OCI-LY1 (cell line): ENCODE results near the gene NIFK.

Source experiments
- H2AFZ ChIP-seq: fragments of 200-600 bp; sonication (generic), shearing (Covaris generic); 2 replicates; pipeline ENCODE4 v1.6.0; 2014; ENCODE audit warnings: antibody characterized with exemption, mild to moderate bottlenecking, low read length
- H3F3A ChIP-seq: fragments of 200-600 bp; sonication (generic), shearing (Covaris generic); 2 replicates; pipeline ENCODE4 v1.6.0; 2014; ENCODE audit warnings: mild to moderate bottlenecking, antibody characterized with exemption, low read length, moderate library complexity; ENCODE audit not compliant: insufficient read depth
- H3K27ac ChIP-seq: fragments of 200-600 bp; sonication (generic); 2 replicates; pipeline ENCODE4 v1.5.1; 2014; ENCODE audit warnings: low read length, mixed run types, mild to moderate bottlenecking, low read depth; ENCODE audit not compliant: poor library complexity, severe bottlenecking
- H3K27me3 ChIP-seq: fragments of 200-600 bp; sonication (generic); 2 replicates; pipeline ENCODE4 v1.6.0; 2014; ENCODE audit warnings: antibody characterized with exemption, mild to moderate bottlenecking, low read length, moderate library complexity; ENCODE audit not compliant: insufficient read depth
- H3K36me3 ChIP-seq: fragments of 200-600 bp; sonication (generic); 2 replicates; pipeline ENCODE4 v1.6.1; 2014; ENCODE audit warnings: mild to moderate bottlenecking, antibody characterized with exemption, low read length, moderate library complexity, mixed read lengths; ENCODE audit not compliant: insufficient read depth
- H3K4me1 ChIP-seq: fragments of 200-600 bp; sonication (generic); 2 replicates; pipeline ENCODE4 v1.5.1; 2014; ENCODE audit warnings: mild to moderate bottlenecking, low read length, moderate library complexity; ENCODE audit not compliant: insufficient read depth, severe bottlenecking
- H3K4me2 ChIP-seq: fragments of 200-600 bp; sonication (generic), shearing (Covaris generic); 2 replicates; pipeline ENCODE4 v1.6.1; 2014; ENCODE audit warnings: low read length
- H3K4me3 ChIP-seq: fragments of 200-600 bp; sonication (generic); 2 replicates; pipeline ENCODE4 v1.5.1; 2014; ENCODE audit warnings: low read length, low read depth, mild to moderate bottlenecking, mixed read lengths; ENCODE audit not compliant: poor library complexity, severe bottlenecking
- H3K79me2 ChIP-seq: fragments of 200-600 bp; shearing (Covaris generic); 2 replicates; pipeline ENCODE4 v1.6.1; 2016; ENCODE audit warnings: mixed run types, low read length, mixed read lengths; ENCODE audit not compliant: insufficient read depth
- H3K9ac ChIP-seq: fragments of 200-600 bp; sonication (generic), shearing (Covaris generic); 2 replicates; pipeline ENCODE4 v1.6.1; 2014; ENCODE audit warnings: mild to moderate bottlenecking, low read length, mixed read lengths
- H3K9me2 ChIP-seq: fragments of 200-600 bp; sonication (generic), shearing (Covaris generic); 2 replicates; pipeline ENCODE4 v1.6.1; 2014; ENCODE audit warnings: low read depth, mild to moderate bottlenecking, low read length, mixed read lengths
- H3K9me3 ChIP-seq: fragments of 200-600 bp; shearing (Covaris generic); 2 replicates; pipeline ENCODE4 v1.6.1; 2014; ENCODE audit warnings: low read length, mixed read lengths
- H4K20me1 ChIP-seq: fragments of 200-600 bp; sonication (generic), shearing (Covaris generic); 2 replicates; pipeline ENCODE4 v1.6.0; 2016; ENCODE audit warnings: mild to moderate bottlenecking, low read length; ENCODE audit not compliant: insufficient read depth
- EZH2 ChIP-seq: fragments of 200-600 bp; sonication (generic), shearing (Covaris generic); IDR thresholded peaks from 2 replicates; pipeline ENCODE4 v1.8.0; 2017; ENCODE audit warnings: borderline replicate concordance, mixed run types, mild to moderate bottlenecking, antibody characterized with exemption, low read length, moderate library complexity, mixed read lengths
- TF ChIP-seq, protein P1 (sequence below): fragments of 200-600 bp; sonication (generic), shearing (Covaris generic); IDR thresholded peaks from 2 replicates; pipeline ENCODE4 v1.5.1; 2017; ENCODE audit warnings: mild to moderate bottlenecking, antibody characterized with exemption, low read length, moderate library complexity, mixed read lengths

NIFK gene

DNA sequence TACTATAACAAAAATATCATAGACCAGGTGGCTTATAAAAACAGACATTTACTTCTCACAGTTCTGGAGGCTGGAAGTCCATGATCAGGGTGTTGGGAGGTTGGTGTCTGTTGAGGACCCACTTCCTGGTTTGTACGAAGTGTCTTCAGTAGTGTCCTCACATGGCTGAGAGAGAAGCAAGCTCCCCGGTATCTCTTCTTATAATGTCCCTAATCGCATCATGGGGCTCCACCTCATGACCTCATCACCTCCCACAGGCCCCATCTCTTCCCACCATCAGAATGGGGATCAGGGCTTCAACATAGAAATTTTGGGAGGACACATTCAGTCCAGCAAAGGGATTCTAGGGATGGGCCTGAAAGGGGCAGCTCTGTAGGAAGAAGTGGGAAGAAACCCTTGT is 4.8 kb upstream of the NIFK start:
- H4K20me1 ChIP-seq, result no peaks in the 10 kb centered on the region
- no peaks in the 10 kb centered on the region for H3F3A ChIP-seq
- H3K36me3 ChIP-seq, result no peaks in the 10 kb centered on the region; the same call in 1 of the 2 replicates
- TF ChIP-seq, protein P1, sequence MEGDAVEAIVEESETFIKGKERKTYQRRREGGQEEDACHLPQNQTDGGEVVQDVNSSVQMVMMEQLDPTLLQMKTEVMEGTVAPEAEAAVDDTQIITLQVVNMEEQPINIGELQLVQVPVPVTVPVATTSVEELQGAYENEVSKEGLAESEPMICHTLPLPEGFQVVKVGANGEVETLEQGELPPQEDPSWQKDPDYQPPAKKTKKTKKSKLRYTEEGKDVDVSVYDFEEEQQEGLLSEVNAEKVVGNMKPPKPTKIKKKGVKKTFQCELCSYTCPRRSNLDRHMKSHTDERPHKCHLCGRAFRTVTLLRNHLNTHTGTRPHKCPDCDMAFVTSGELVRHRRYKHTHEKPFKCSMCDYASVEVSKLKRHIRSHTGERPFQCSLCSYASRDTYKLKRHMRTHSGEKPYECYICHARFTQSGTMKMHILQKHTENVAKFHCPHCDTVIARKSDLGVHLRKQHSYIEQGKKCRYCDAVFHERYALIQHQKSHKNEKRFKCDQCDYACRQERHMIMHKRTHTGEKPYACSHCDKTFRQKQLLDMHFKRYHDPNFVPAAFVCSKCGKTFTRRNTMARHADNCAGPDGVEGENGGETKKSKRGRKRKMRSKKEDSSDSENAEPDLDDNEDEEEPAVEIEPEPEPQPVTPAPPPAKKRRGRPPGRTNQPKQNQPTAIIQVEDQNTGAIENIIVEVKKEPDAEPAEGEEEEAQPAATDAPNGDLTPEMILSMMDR, result no peak
- no peak for TF ChIP-seq EZH2
- H3K9ac ChIP-seq, result no peak overlapping the region
- H3K27me3 ChIP-seq, result no peaks in the 10 kb centered on the region
- no peak overlapping the region for H3K4me2 ChIP-seq
- H3K4me3 ChIP-seq, result no peak overlapping the region
- H3K9me2 ChIP-seq, result no peaks in the 10 kb centered on the region
- H3K9me3 ChIP-seq, result no peaks in the 10 kb centered on the region
- H3K4me1 ChIP-seq, result peaks cover 22% of the 10 kb centered on the region
- no peak overlapping the region for H3K27ac ChIP-seq
- no peak overlapping the region for H2AFZ ChIP-seq
- H3K79me2 ChIP-seq, result peaks cover 2% of the 10 kb centered on the region

DNA sequence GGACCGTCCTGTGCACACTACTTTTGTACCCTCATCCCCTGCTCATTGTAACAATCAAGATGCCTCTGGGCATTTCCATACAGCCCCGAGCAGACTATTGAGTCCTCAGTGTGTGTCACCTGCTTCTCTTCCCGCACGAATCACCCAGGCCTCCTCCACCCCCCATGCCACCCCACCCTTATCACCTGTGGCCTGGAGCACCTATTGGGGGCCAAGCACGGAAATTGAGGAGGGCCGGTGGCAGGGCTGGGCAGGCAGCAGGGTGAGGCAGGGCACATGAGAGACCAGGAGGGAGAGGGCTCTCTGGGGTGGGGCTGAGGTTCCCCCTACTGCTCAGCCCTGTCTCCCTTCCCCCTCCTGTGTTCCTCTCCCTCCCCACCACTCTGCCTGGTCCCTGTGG is 4.3 kb upstream of the NIFK start:
- Histone ChIP-seq H3K27me3 (no peaks in the 10 kb centered on the region), H3F3A (no peaks in the 10 kb centered on the region), H3K79me2 (peaks cover 7% of the 10 kb centered on the region), H3K36me3 (peaks cover 4% of the 10 kb centered on the region; the same call in 1 of the 2 replicates), H3K9ac (no peak overlapping the region), H2AFZ (no peak overlapping the region), H3K4me1 (peaks cover 22% of the 10 kb centered on the region), H4K20me1 (no peaks in the 10 kb centered on the region), H3K4me2 (no peak overlapping the region), H3K27ac (no peak overlapping the region), H3K9me3 (no peaks in the 10 kb centered on the region), H3K9me2 (no peaks in the 10 kb centered on the region), H3K4me3 (no peak overlapping the region)
- no peak for TF ChIP-seq EZH2
- TF ChIP-seq, protein P1, result no peak

DNA sequence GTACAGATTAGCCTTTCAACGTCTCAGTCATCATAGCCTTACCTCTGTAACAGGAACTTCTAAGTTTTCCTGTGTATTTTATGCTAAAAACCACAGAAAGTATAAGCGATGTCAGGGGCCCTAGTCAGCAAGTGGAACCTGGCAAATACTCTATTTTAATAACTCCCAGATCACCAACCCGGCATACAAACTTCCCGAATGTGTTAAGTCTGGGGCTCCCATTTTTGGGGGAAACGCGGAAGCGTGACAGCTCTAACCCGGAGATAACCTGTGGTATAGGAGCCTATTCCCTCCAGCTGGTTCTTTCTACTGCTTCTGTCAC is 574 bp downstream of the NIFK start:
- no peaks in the 10 kb centered on the region for H3K27me3 ChIP-seq
- H3K36me3 ChIP-seq, result peaks cover 48% of the 10 kb centered on the region
- H3K79me2 ChIP-seq, result peaks cover 25% of the 10 kb centered on the region
- no peaks in the 10 kb centered on the region for H4K20me1 ChIP-seq
- H3K9me3 ChIP-seq, result no peaks in the 10 kb centered on the region
- H3K4me3 ChIP-seq, result peak overlapping the region; percentile 88
- H3K9me2 ChIP-seq, result no peaks in the 10 kb centered on the region
- H2AFZ ChIP-seq, result no peak overlapping the region
- peaks cover 28% of the 10 kb centered on the region for H3K4me1 ChIP-seq
- H3K4me2 ChIP-seq, result peak overlapping the region; percentile 91
- H3K27ac ChIP-seq, result peak overlapping the region; percentile 68
- TF ChIP-seq EZH2, result no peak
- TF ChIP-seq, protein P1, result no peak
- peak overlapping the region; percentile 81 for H3K9ac ChIP-seq
- H3F3A ChIP-seq, result no peaks in the 10 kb centered on the region
